Tibial artery (tissue), 4 donors: ENCODE data around the gene SLC4A1AP.

Source experiments
- DNase-seq, 2 donors: peaks; one replicate each; pipeline ENCODE4 v3.0.0-alpha.2; 2019
- H3K27ac ChIP-seq, 2 donors: fragments of 200-600 bp; sonication (generic) in 1 of 2; 1 replicate in 1 of 2; 2 replicates in 1 of 2; pipeline ENCODE4 v1.5.1; 2018 to 2019; ENCODE audit warnings: mild to moderate bottlenecking in 1 of 2
- H3K27me3 ChIP-seq, 2 donors: fragments of 200-600 bp; sonication (generic) in 1 of 2; one replicate each; pipeline versions ENCODE4 v1.5.1 to v1.6.0; 2016 to 2019
- H3K36me3 ChIP-seq, 3 donors: fragments of 200-600 bp; sonication (generic) in 2 of 3; one replicate each; pipeline ENCODE4 v1.5.1; 2016 to 2019; ENCODE audit warnings: mild to moderate bottlenecking in 2 of 3
- H3K4me1 ChIP-seq, 4 donors: fragments of 200-600 bp; sonication (generic) in 2 of 4; 1 replicate in 3 of 4; 2 replicates in 1 of 4; pipeline ENCODE4 v1.5.1; 2016 to 2019
- H3K4me3 ChIP-seq, 2 donors: fragments of 200-600 bp; sonication (generic) in 1 of 2; 1 replicate in 1 of 2; 2 replicates in 1 of 2; pipeline ENCODE4 v1.5.1; 2018 to 2019; ENCODE audit warnings: mild to moderate bottlenecking in 2 of 2
- H3K9me3 ChIP-seq, 3 donors: fragments of 200-600 bp; sonication (generic) in 1 of 3; one replicate each; pipeline ENCODE4 v1.5.1; 2016 to 2019
- CTCF ChIP-seq, 2 experiments: fragments of 200-600 bp in 1 of 2; fragments of 450-650 bp in 1 of 2; IDR thresholded peaks; one replicate each; pipeline ENCODE4 v1.5.1; 2017 to 2019; ENCODE audit warnings: antibody characterized with exemption in 2 of 2, mild to moderate bottlenecking in 1 of 2, moderate library complexity in 1 of 2
- intact Hi-C: fragments of 100-400 bp; cut with DNase I; formaldehyde crosslinking; loops from one replicate; pipeline ENCODE4 v1.15.0; 2023; ENCODE audit warnings: low total_unique reads

The SLC4A1AP gene

GRCh38 chr2:27742571-27742970 is 78.9 kb downstream of the SLC4A1AP start:
- Histone ChIP-seq H3K4me1 (peaks cover 0 to 42% (median 2%) of the 10 kb centered on the region in 4 donors), H3K4me3 (no peak overlapping the region), H3K9me3 (no peaks in the 10 kb centered on the region), H3K36me3 (no peaks in the 10 kb centered on the region), H3K27me3 (no peaks in the 10 kb centered on the region), H3K27ac (no peak overlapping the region)
- no peak for DNase-seq
- TF ChIP-seq CTCF (IDR thresholded peaks at IDR 0.05) = no peak
- intact Hi-C loops = no loop called here
